Glutamatergic neuron (in vitro differentiated cells): ENCODE measurements around the gene PEX14. TPM values are rescaled to one million over a fixed set of nuclear protein-coding genes. Genes with fewer than 3 reads are reported as not detected.
"Not testable (repeated sequence)": the region's sequence is repeated elsewhere in the genome, so short reads cannot be mapped to it uniquely, and the experiment has no call there.

ENCODE experiments used
- DNase-seq: peaks from one replicate; pipeline ENCODE4 v3.0.0; 2022
- H3K27ac Mint-ChIP-seq: one replicate; pipeline ENCODE4 v1.8.0; 2020; ENCODE audit warnings: mild to moderate bottlenecking, mixed read lengths, inconsistent platforms; ENCODE audit not compliant: unreplicated experiment
- H3K27me3 Mint-ChIP-seq: one replicate; pipeline ENCODE4 v1.8.0; 2020; ENCODE audit warnings: mild to moderate bottlenecking, moderate library complexity, mixed read lengths, inconsistent platforms; ENCODE audit not compliant: unreplicated experiment
- H3K36me3 Mint-ChIP-seq: one replicate; pipeline ENCODE4 v1.8.0; 2020; ENCODE audit warnings: mild to moderate bottlenecking, mixed read lengths, inconsistent platforms; ENCODE audit not compliant: unreplicated experiment
- H3K4me1 Mint-ChIP-seq: one replicate; pipeline ENCODE4 v1.8.0; 2020; ENCODE audit warnings: mild to moderate bottlenecking, low read depth, mixed read lengths, inconsistent platforms; ENCODE audit not compliant: unreplicated experiment
- H3K4me3 Mint-ChIP-seq: one replicate; pipeline ENCODE4 v1.8.0; 2020; ENCODE audit warnings: mild to moderate bottlenecking, mixed read lengths, inconsistent platforms; ENCODE audit not compliant: unreplicated experiment
- H3K9me3 Mint-ChIP-seq: one replicate; pipeline ENCODE4 v1.8.0; 2020; ENCODE audit warnings: mild to moderate bottlenecking, moderate library complexity, mixed read lengths, inconsistent platforms; ENCODE audit not compliant: unreplicated experiment
- total RNA-seq: library from RNA; stranded (reverse); fragmentation: NEBNext Ultra II Directional; extraction: Animal tissue kit (Norgen Biotek cat#: 25700); gene quantifications from one replicate; pipeline ENCODE4 v1.2.1, GENCODE V29; 2021; ENCODE audit not compliant: unreplicated experiment
- TF ChIP-seq, protein P1 (sequence below): fragments of 200-600 bp; sonication (generic); IDR thresholded peaks from one replicate; pipeline ENCODE4 v1.5.0; 2021; ENCODE audit not compliant: partially characterized antibody, unreplicated experiment

Gene PEX14
- total RNA-seq, 1 donor from 2014 or later = 25.8 TPM

DNA sequence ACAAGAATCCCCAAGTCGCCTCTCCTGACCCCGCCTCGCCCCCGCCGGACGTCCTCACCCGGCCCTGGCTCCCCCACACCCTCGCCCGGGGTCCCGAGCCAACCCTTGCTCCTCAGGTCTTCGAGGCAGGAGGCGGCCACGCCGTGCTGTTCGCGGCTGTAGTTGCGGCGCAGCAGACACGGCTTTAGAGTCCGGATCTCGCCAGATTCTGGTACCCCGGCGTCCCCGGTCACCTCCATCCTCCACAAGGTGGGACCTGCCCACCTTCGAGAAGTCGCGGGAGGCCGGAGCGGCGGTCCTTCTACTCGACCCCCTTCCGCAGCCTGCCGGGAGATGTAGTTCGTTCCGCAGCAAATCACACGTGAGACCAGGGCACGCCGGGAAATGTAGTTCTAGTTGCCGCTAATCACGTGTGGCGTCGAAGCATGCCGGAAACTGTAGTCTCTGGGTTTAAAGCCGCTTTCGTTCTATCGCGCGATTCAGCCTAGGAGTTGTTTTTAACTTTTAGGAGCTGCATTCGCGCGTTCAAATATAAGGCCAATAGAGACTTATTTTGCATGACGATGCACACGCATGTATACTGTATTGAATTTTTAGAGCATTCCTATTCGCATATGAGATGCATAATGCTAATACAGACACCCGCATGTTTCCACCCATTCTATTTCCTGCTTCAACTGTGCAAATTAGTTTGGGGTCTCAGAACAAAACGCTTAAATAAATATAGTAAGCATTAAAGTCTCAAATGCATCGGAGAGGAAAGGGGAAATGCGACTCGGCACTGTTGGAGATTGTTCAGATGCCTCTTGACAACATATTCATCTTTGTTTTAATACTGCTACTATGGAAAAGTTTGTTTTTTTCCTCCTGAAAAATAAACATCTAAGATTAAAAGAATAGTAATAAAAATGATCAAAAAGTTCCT is 2.3 kb upstream of the PEX14 start, which contains the start of gene DFFA:
Gene DFFA, minus strand, starts transcription at position 310 of the 925 bp plus-strand sequence. Its CDS starts 71 bp downstream, at position 239.
- no peaks in the 10 kb centered on the region for H3K36me3 Mint-ChIP-seq
- H3K4me3 Mint-ChIP-seq = peak within 1 kb of the TSS; percentile 97
- H3K4me1 Mint-ChIP-seq = peaks cover 4% of the 10 kb centered on the region
- peaks cover 2% of the 10 kb centered on the region for H3K9me3 Mint-ChIP-seq
- H3K27me3 Mint-ChIP-seq = peaks cover 2% of the 10 kb centered on the region
- DNase-seq = peak; percentile 93
- peak within 1 kb of the TSS; percentile 73 for H3K27ac Mint-ChIP-seq
- TF ChIP-seq, protein P1, sequence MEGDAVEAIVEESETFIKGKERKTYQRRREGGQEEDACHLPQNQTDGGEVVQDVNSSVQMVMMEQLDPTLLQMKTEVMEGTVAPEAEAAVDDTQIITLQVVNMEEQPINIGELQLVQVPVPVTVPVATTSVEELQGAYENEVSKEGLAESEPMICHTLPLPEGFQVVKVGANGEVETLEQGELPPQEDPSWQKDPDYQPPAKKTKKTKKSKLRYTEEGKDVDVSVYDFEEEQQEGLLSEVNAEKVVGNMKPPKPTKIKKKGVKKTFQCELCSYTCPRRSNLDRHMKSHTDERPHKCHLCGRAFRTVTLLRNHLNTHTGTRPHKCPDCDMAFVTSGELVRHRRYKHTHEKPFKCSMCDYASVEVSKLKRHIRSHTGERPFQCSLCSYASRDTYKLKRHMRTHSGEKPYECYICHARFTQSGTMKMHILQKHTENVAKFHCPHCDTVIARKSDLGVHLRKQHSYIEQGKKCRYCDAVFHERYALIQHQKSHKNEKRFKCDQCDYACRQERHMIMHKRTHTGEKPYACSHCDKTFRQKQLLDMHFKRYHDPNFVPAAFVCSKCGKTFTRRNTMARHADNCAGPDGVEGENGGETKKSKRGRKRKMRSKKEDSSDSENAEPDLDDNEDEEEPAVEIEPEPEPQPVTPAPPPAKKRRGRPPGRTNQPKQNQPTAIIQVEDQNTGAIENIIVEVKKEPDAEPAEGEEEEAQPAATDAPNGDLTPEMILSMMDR = no peak

DNA sequence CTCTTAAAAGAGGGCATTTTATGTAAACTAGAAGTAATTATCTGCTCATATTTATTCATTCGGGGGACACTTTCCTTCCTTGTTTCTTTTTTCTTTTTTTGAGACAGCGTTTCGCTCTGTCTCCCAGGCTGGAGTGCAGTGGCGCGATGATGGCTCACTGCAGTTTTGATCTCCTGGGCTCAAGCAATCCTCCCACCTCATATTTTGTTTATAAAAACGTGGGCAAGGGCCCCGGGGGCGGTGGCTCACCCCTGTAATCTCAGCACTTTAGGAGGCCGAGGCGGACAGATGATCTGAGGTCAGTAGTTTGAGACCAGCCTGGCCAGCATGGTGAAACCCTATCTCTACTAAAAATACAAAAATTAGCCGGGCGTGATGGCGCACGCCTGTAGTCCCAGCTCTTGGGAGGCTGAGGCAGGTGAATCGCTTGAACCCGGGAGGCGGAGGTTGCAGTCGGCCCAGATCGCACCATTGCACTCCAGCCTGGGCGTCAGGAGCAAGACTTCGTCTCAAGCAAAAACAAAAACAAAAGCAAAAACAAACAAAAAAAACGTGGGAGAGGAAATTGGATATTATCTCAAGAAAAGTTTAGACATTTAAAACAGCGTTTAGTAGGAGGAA is 1.5 kb upstream of the PEX14 start:
- H3K9me3 Mint-ChIP-seq = peaks cover 2% of the 10 kb centered on the region
- DNase-seq = no peak
- no peak overlapping the region for H3K27ac Mint-ChIP-seq
- peaks cover 4% of the 10 kb centered on the region for H3K4me1 Mint-ChIP-seq
- H3K36me3 Mint-ChIP-seq = no peaks in the 10 kb centered on the region
- TF ChIP-seq, protein P1 = no peak
- peaks cover 2% of the 10 kb centered on the region for H3K27me3 Mint-ChIP-seq
- H3K4me3 Mint-ChIP-seq = peak overlapping the region; percentile 97

DNA sequence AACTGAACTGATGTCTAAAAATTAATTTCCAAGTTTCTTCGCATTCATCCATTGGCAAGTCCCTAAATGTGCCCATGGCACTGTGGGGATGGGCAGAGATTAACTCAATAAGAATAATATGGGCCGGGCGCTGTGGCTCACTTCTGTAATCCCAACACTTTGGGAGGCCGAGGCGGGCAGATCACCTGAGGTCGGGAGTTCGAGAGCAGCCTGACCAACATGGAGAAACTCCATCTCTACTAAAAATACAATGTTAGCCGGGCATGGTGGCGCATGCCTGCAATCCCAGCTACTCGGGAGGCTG is 489 bp upstream of the PEX14 start:
- H3K27ac Mint-ChIP-seq, H3K36me3 Mint-ChIP-seq, H3K4me1 Mint-ChIP-seq, DNase-seq, H3K9me3 Mint-ChIP-seq, H3K27me3 Mint-ChIP-seq: not testable (repeated sequence)
- H3K4me3 Mint-ChIP-seq = peak overlapping the region; percentile 85

DNA sequence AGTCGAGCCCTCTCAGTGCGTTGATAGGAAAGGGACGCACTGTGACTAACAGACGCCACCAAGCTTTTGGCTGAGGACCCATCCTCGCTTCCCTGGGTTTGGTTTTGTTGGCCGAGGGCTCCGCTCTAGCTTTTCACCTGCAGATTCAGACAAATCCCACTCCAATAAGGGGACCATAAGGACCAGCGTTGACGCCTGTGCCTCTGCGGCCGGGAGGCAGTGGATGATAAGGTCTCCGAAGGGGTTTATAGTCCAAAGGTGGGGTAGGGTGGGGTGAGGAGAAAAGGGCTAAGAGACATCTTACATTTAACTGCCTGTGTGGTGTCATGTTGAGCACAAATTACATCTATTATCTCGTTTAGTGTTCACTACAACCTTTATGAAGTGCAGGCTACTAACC is 760 bp downstream of the PEX14 start:
- TF ChIP-seq, protein P1 = no peak
- Mint-ChIP-seq H3K4me1 (peaks cover 4% of the 10 kb centered on the region), H3K4me3 (peak overlapping the region; percentile 91), H3K27me3 (peaks cover 4% of the 10 kb centered on the region), H3K9me3 (peaks cover 2% of the 10 kb centered on the region), H3K36me3 (no peaks in the 10 kb centered on the region), H3K27ac (peak overlapping the region; percentile 81)
- no peak for DNase-seq

DNA sequence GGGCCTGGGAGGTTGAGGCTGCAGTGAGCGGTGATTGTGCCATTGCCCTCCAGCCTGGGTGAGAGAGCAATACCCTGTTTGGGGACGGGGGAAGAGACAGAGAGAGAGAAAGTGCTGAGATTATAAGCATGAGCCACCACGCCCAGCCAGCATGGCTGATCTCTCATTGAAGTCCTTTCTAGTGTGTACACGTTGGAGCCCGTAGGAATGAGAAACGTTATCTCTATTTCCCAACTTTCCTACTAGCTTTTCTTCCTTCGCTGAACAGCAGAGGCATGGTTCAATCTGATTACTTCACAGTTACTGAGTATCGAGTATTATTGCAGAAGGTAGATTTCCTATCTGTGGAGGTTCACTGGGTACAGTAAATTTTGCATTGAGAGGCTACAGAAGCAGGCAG is 4.5 kb downstream of the PEX14 start:
- Mint-ChIP-seq H3K27me3 (peaks cover 4% of the 10 kb centered on the region), H3K9me3 (peaks cover 4% of the 10 kb centered on the region), H3K36me3 (no peaks in the 10 kb centered on the region), H3K4me1 (peaks cover 4% of the 10 kb centered on the region), H3K4me3 (no peak overlapping the region), H3K27ac (no peak overlapping the region)
- TF ChIP-seq, protein P1 = no peak
- DNase-seq = no peak
